NAMALWA (cell line): ENCODE measurements around the gene KCTD1.
A peak's percentile ranks its signal among the peaks of the same experiment; 100 is the strongest.

Experiments
- DNase-seq: peaks from one replicate; pipeline ENCODE4 v3.0.0-alpha.2; 2015; ENCODE audit warnings: low spot score

The KCTD1 gene

GRCh38 chr18:26524002-26524401 is 24.4 kb downstream of the KCTD1 start:
- no peak for DNase-seq

DNA sequence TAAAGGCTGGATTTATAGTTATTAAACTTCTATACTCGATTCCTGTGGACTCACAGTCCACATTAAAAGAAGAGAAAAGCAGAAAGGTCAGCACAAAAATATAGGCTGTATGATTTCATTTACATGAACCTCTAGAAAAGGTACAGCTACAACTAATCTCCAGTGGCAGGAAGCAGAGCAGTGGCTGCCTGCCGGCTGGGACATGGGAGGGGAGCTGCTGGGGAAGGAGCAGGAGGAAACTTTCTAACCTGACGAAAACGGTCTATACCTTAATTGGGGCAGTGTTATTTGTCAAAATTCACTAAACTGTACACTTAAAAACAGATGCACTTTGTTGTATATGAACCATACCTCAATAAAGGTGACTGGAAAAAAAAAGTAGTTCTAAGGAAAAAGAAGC is 26.7 kb downstream of the KCTD1 start:
- no peak for DNase-seq

GRCh38 chr18:26520974-26521373 is 27.4 kb downstream of the KCTD1 start:
- no peak for DNase-seq

DNA sequence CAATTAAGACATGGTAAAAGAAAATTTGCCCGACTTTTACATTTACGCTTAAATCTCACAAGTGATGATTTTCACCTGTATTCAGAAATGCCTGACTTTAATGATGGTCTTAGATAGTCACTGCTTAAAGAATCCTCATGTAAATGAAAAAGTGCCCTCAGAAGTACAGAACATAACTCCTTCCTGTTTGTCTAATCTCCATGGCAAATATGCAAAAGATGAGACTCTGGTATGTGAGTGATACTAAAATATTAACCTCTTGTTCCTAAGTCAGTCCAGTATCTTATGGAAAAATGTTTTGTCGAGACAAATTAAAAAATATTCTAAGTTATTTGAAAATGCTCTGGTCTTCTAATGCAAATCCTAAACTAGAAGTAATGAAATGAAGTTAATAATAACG is 29.2 kb downstream of the KCTD1 start:
- peak; percentile 15 for DNase-seq

- DNase-seq = no peak
Observed at GRCh38 chr18:26516964-26517363, 31.4 kb downstream of the KCTD1 start.

GRCh38 chr18:26515643-26516487 is 32.5 kb downstream of the KCTD1 start:
- DNase-seq = no peak

GRCh38 chr18:26511339-26512071 is 36.8 kb downstream of the KCTD1 start:
- DNase-seq = no peak

- DNase-seq = no peak
Observed at GRCh38 chr18:26510337-26510736, 38.0 kb downstream of the KCTD1 start.

GRCh38 chr18:26506012-26506411 is 42.3 kb downstream of the KCTD1 start:
- DNase-seq = no peak

- DNase-seq = no peak
Observed at GRCh38 chr18:26504831-26505230, 43.5 kb downstream of the KCTD1 start.

DNA sequence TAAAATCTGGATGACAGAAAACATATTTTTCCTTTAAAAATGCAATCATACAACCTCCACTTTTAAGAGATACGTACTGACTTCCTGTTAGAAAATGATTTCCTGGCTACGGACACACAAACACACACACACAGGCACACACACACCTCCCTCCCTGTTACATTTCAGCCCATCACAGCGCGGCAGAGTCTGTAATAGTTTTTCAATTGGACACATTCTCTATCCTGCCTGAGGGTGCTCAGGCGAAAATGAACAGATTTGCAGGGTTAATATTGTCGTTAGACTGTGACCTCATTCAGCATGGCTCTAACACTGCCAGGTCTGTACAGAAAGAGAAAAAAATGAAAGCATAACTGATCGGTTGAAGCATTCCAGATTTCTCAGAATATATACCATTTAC is 45.0 kb downstream of the KCTD1 start:
- no peak for DNase-seq

DNA sequence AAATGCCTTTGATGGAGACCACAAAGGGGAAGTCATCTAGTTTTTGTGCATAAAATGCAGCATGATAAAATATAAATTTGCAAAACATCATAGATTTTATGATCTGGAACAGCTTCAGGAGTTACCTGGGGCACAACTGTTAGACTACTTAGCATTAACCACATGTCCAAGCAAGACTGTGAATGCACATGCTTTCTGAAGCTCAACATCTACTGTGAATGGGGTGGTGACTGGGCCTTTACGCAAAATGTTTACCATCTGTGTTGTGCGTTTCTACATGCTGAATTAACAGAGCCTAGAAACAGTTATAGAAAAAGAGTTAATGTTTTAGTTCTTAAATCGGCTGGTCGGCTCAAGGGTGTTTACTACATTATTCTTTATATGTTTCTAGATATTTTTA is 45.5 kb downstream of the KCTD1 start:
- DNase-seq = no peak

- no peak for DNase-seq
Observed at GRCh38 chr18:26497866-26498265, 50.5 kb downstream of the KCTD1 start.

DNA sequence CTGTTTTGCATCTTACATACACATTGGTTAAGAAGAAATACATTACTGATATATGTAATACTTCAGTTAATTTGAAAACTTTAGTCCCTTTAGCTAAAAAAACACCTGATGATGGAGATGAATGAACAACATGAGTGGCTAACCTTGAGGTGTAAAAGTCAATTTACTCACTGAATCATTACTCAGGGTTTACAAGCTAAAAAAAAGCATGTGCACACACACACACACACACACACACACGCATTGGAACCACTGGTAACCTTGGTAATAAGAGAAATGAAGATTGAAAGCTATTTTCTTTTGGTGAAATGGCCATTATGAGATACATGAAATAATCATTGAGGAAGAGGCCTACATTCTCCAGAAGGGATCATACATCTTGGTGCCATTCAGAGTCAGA is 51.8 kb downstream of the KCTD1 start:
- no peak for DNase-seq

DNA sequence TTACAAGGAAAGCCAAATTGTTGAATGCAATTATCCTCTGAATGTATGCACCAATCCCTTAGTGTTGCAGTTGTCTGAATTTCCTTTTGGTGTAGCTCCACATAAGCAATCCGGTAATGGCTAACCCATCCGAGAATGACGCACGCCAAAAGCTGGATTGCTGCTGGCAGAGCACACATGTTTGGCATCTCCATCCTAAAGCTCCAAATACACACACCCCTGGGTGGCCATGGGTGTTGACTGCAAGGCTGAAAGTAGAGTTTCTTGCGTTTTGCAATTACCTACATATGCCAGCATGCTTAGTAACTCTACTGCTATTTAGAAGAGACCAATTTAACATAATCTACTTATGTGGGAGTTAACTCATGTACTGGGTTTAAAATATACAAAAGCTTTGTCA is 53.1 kb downstream of the KCTD1 start:
- DNase-seq = no peak

DNA sequence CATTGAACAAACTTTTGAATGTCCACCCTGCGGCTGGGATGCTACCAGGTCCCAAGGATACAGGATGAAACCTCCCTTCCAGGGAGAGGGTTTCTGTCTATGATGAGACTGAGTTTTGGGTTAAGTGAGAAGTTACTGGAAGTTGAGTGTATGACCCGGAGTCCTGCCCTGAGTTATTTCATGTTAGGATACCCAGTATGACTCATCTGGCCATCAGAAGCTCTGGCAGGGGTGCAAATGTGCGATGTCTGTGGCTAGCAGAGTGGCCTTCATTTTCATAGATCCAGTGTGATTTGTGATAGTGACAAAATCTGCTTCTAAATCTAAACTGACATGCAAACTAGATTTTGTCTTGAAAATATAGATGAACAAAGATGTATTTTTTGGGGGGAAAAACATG is 55.3 kb downstream of the KCTD1 start:
- no peak for DNase-seq

DNA sequence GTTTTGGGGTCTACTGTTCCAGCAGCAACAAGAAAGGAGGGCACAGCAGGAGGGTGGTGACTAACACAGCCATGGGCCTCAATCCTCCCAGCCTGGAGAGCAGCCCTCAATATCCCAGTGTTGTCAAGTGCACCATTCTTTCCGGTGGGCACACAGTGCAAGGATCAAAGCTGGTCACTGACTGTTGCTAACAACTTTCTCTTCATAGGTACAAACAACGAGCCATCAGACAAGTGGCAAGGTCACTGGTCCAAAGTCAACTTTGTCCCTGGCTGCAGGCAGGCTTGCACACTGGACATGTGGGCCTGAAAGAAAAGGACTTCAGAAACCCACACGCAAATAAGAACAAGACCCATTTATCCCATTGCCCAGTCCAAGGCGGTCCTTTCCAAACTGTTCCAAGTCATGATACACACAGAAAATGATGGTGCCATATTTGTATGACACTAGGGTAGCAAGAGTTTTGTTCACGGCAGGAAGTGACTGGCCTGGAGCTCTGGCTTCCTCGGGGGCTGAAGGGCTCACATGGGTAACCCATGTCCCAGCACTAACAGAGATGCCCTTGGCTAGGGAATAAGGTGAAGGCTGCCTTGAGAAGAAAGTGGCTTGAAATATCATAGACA is 57.0 kb downstream of the KCTD1 start:
- DNase-seq = no peak

DNA sequence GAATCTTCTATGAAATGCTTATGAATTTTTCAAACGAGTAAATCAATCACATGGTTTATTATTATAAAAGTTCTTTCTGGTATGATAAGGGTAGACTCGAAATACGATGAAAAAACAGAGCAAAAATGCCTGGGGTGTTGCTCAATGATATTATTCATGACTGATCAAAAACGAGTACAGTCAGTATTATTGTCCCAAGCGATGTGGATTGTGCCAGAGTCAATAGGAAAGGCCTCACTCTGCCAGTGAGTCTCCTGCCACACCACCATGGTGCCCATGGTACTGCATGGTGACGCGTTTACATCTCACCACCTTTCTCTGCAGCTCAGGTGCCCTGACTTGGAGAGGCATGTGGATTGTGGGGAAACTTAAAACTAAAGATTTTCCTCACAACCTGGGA is 58.5 kb downstream of the KCTD1 start:
- no peak for DNase-seq

- DNase-seq = no peak
Observed at GRCh38 chr18:26489191-26489590, 59.2 kb downstream of the KCTD1 start.

GRCh38 chr18:26488417-26489009 is 59.8 kb downstream of the KCTD1 start:
- DNase-seq = no peak

DNA sequence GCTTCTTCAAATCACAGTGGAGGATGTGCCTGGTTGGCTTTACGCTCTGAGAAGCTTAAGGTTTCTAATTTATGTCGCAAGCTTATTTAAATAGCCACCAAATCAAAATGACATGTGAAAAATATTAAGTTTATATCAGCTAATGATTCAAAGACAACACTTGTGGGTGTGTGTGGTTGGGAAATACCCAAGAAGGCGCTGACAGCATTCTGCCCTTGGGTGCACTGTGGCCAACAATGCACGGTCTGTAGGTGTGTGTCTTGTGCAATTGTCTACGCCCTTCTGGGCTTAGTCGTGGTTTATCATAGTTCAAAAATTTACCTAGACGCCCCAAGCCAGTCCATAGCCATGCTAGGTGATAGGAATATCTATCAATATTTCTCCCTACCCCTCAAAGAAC is 60.9 kb downstream of the KCTD1 start:
- DNase-seq = no peak

DNA sequence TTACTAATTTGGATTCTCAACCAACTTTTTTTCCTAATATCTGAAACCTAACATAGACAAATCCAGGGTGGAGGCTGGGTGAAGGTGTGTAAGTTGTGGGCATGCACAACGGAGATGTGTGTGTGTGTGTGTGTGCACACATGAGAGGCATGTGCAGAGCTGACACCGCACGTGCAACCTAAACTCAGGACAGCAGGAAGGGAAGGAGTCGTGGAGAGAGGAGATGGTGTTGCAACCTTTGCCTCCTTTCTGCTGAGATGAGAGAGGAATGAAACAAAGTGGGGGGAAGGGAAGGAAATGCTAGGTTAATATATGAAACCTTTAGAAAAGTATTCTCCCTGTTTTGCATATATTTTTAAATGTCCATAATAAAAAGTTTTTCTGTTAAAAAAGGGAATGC is 64.7 kb downstream of the KCTD1 start:
- DNase-seq = no peak

DNA sequence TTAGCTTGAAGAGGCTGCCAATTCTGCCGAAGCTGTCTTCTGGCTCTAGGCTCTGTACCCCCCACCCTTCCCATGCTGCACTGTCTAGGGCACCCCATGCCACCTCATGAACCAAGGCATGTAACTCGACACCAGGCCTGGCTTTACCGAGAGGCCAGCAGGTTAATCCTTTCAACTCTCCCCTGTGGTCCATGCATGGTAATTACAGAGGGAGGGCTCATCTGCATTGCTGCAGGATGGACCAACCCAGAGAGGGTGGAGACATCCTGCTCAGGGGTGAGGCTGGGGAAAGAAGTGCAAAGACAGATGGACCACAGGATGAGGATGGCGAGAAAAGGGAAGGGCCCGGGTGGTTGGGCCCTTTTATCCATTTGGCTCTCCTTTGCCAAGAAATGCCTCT is 65.8 kb downstream of the KCTD1 start:
- no peak for DNase-seq
